Fibroblast of pulmonary artery (primary cell): ENCODE results near the gene PLCE1.

ENCODE experiments used
- DNase-seq: peaks from one replicate; pipeline ENCODE4 v3.0.0-alpha.2; 2010; ENCODE audit warnings: low read depth
- H3K4me3 ChIP-seq: replicated peaks from 2 replicates; pipeline ENCODE4 v1.5.1; 2011; ENCODE audit warnings: low read depth, mild to moderate bottlenecking, control low read depth, low read length, moderate library complexity
- CTCF ChIP-seq: IDR thresholded peaks from 2 replicates; pipeline ENCODE4 v1.5.1; 2011; ENCODE audit warnings: mild to moderate bottlenecking, control low read depth, low read length, inconsistent platforms; ENCODE audit errors: missing control alignments

PLCE1 gene

GRCh38 chr10:93992400-93993030 is 1.2 kb upstream of the PLCE1 start:
- peak; percentile 31 for TF ChIP-seq CTCF
- no peak for DNase-seq
- H3K4me3 ChIP-seq: no peak overlapping the region

GRCh38 chr10:93993414-93993781 is 333 bp upstream of the PLCE1 start:
- H3K4me3 ChIP-seq: peak overlapping the region; percentile 40
- TF ChIP-seq CTCF: no peak
- DNase-seq: no peak

DNA sequence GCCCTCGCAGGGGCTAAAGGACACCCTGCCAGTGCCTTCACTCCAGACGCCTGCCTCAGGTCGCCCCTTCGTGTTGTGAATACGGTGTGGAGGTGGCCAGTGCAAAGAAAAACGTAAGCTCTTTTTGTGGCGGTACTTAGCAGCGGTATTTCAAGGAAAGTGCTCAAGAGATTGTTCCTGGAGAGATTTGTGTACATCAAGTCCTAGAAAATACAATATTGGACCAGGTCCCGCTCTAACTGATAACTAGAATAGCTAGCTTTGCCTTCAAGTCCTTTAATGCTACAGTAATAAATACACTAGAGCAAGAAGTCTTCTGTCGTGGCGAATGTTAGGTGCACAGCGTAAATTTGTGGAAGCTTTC is 689 bp downstream of the PLCE1 start:
- no peak for DNase-seq
- H3K4me3 ChIP-seq: peak overlapping the region; percentile 63
- TF ChIP-seq CTCF: no peak

- TF ChIP-seq CTCF: no peak
- DNase-seq: no peak
- no peak overlapping the region for H3K4me3 ChIP-seq
Measured at GRCh38 chr10:93995182-93995581, 1.5 kb downstream of the PLCE1 start.

GRCh38 chr10:93995598-93996271 is 2.0 kb downstream of the PLCE1 start:
- DNase-seq: peak; percentile 53
- no peak for TF ChIP-seq CTCF
- H3K4me3 ChIP-seq: no peak overlapping the region

GRCh38 chr10:93996551-93996950 is 2.8 kb downstream of the PLCE1 start:
- no peak for TF ChIP-seq CTCF
- no peak overlapping the region for H3K4me3 ChIP-seq
- no peak for DNase-seq

DNA sequence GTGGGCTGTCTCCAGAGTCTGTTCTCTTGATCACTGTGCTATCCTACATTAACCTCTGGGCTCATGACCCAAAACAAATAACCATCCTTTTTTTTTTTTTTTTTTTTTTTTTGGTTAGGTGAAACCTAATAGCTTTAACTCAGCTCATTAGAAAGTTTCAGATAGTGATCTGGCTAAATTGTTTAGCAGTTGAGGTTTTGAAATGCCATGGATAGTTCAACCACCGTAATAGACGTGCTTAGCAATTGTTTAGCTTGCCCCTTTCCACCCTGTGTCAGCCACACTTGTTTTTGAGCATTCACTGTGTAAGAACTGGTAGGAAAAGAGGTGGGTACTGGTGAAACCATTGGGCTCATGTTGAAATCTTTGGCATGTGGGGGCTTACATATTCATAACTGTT is 3.8 kb downstream of the PLCE1 start:
- H3K4me3 ChIP-seq: no peak overlapping the region
- no peak for TF ChIP-seq CTCF
- no peak for DNase-seq
